OCI-LY3 (cell line): ENCODE measurements around the gene DAB2.

Source experiments
- H2AFZ ChIP-seq: fragments of 200-600, 300-600 bp; shearing (Covaris generic); 2 replicates; pipeline ENCODE4 v1.6.0; 2014; ENCODE audit warnings: antibody characterized with exemption, low read depth, low read length
- H3K27ac ChIP-seq: fragments of 200-600, 300-600 bp; sonication (generic); 2 replicates; pipeline ENCODE4 v1.5.1; 2014; ENCODE audit warnings: mild to moderate bottlenecking, low read length, moderate library complexity, mixed read lengths
- H3K27me3 ChIP-seq: fragments of 200-600, 300-600 bp; sonication (generic); 2 replicates; pipeline ENCODE4 v1.6.1; 2014; ENCODE audit warnings: low read depth, low read length, mixed read lengths
- H3K36me3 ChIP-seq: fragments of 200-600, 300-600 bp; sonication (generic); replicated peaks from 2 replicates; pipeline ENCODE3; 2014; ENCODE audit warnings: low read depth, low read length, mixed read lengths
- H3K4me1 ChIP-seq: fragments of 300-600, 200-600 bp; sonication (generic); 2 replicates; pipeline ENCODE4 v1.6.1; 2014; ENCODE audit warnings: low read length, mixed read lengths
- H3K4me2 ChIP-seq: fragments of 200-600, 300-600 bp; sonication (generic); 2 replicates; pipeline ENCODE4 v1.6.1; 2014; ENCODE audit warnings: low read length, mixed read lengths
- H3K4me3 ChIP-seq: fragments of 300-600, 200-600 bp; sonication (generic); 2 replicates; pipeline ENCODE4 v1.5.1; 2014; ENCODE audit warnings: antibody characterized with exemption, mild to moderate bottlenecking, low read length, moderate library complexity
- H3K79me2 ChIP-seq: fragments of 300-600, 200-600 bp; shearing (Covaris generic); 2 replicates; pipeline ENCODE4 v1.6.1; 2014; ENCODE audit warnings: mild to moderate bottlenecking, low read length, mixed read lengths
- H3K9ac ChIP-seq: fragments of 300-600, 200-600 bp; shearing (Covaris generic); 2 replicates; pipeline ENCODE4 v1.6.0; 2014; ENCODE audit warnings: mild to moderate bottlenecking, low read length, moderate library complexity
- H3K9me3 ChIP-seq: fragments of 200-600, 300-600 bp; shearing (Covaris generic); 2 replicates; pipeline ENCODE4 v1.6.1; 2014; ENCODE audit warnings: low read length, mixed read lengths; ENCODE audit not compliant: insufficient read depth
- H4K20me1 ChIP-seq: fragments of 200-600, 300-600 bp; sonication (generic); 2 replicates; pipeline ENCODE4 v1.6.1; 2016; ENCODE audit warnings: low read length, mixed read lengths; ENCODE audit not compliant: insufficient read depth
- EZH2phosphoT487 ChIP-seq: fragments of 200-600 bp; shearing (Covaris generic); IDR thresholded peaks from 2 replicates; pipeline ENCODE4 v1.6.1; 2018; ENCODE audit warnings: antibody characterized with exemption, mixed run types, low read depth
- TF ChIP-seq, protein P1 (sequence below): fragments of 200-600, 300-600 bp; sonication (generic); IDR thresholded peaks from 2 replicates; pipeline ENCODE4 v1.5.1; 2014; ENCODE audit warnings: antibody characterized with exemption, low read length, low read depth

DAB2 gene

DNA sequence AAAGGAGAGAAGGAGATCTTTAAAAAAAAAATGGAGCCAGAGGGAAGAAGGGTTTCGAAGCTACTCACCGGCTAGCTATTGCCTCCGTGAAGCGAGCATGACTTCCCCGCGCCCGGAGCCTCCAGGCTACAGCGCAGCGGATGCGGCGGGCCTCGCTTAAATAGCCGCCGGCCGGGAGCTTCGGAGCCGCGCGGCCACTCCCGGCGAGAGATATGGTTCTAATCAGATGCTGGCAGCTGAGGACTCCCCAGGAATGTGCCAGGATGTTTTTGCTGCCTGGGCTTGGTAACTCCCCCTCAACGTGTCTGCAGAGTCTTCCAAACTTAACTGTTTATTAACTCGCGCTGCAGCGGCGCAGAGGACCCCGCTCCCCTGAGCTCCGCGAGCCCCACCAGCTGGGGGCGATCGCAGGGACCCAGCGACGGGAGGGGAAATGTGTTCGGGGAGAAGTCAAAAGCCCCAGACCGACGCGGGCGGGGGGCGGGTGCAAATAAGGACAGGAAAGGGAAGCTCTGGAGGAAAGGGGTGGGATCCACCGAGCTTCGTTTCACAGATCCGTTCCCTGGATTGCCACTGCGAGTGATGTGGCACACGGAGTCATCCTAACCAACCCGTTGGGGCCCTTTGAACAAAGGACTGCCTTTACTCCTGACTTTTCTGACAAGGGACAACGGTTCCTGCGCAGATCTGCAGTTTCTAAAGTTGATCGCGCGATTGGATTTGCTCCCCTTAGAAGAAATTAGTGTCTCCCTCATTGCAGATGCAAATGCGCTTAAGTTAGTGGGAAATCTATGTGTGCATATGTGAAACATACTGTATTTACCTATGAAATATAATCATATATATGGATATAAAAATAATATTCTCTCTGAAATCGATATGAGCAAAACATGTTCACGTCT lies at the start of gene DAB2:
Gene DAB2 (minus strand): TSS at position 245 of the 902 bp plus-strand sequence. CDS start 30,660 bp downstream, outside the sequence.
- no peaks in the 10 kb centered on the region for H3K36me3 ChIP-seq
- no peaks in the 10 kb centered on the region for H4K20me1 ChIP-seq
- H3K4me2 ChIP-seq: peak within 1 kb of the TSS; percentile 71
- H3K4me1 ChIP-seq: peaks cover 8% of the 10 kb centered on the region
- peak within 1 kb of the TSS; percentile 83 for H3K4me3 ChIP-seq
- H3K9me3 ChIP-seq: no peaks in the 10 kb centered on the region
- H3K27ac ChIP-seq: no peak within 1 kb of the TSS
- peak within 1 kb of the TSS; percentile 97 for H2AFZ ChIP-seq
- H3K79me2 ChIP-seq: no peaks in the 10 kb centered on the region
- TF ChIP-seq, protein P1, sequence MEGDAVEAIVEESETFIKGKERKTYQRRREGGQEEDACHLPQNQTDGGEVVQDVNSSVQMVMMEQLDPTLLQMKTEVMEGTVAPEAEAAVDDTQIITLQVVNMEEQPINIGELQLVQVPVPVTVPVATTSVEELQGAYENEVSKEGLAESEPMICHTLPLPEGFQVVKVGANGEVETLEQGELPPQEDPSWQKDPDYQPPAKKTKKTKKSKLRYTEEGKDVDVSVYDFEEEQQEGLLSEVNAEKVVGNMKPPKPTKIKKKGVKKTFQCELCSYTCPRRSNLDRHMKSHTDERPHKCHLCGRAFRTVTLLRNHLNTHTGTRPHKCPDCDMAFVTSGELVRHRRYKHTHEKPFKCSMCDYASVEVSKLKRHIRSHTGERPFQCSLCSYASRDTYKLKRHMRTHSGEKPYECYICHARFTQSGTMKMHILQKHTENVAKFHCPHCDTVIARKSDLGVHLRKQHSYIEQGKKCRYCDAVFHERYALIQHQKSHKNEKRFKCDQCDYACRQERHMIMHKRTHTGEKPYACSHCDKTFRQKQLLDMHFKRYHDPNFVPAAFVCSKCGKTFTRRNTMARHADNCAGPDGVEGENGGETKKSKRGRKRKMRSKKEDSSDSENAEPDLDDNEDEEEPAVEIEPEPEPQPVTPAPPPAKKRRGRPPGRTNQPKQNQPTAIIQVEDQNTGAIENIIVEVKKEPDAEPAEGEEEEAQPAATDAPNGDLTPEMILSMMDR: peak; percentile 63
- no peak for TF ChIP-seq EZH2phosphoT487
- peaks cover 21% of the 10 kb centered on the region for H3K27me3 ChIP-seq
- H3K9ac ChIP-seq: peak within 1 kb of the TSS; percentile 53

DNA sequence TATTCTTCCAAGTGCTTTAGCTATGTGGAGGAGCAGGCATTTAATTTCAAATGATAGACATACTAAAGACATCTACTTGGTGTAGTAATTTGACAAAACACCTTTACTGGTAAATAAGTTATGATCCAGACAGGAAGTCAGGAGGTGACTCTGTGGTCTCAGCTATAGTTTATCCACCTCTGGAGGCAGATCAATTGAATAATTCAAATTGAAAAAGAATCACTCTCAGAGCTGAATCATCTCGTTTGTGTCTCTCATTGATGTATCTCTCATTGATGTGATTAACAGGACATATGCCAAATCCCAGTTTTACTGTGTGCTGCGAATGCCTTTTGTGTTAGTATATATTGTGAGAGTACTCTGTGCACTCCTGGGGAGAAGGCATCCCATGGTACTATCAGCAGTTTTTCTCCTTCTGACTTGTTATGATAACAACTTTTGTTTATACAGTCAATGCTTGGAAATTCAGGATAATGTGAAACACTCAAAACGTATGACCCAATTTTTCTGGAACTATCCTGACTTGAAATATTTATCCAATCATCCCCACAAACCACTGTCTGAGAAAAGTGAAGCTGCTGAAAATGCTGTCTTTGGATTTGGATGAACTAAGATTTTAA lies 48.5 kb upstream of the DAB2 start:
- Histone ChIP-seq H2AFZ (no peak overlapping the region), H3K9ac (no peak overlapping the region), H3K4me1 (peaks cover 4% of the 10 kb centered on the region), H4K20me1 (no peaks in the 10 kb centered on the region), H3K4me3 (no peak overlapping the region), H3K27ac (no peak overlapping the region), H3K27me3 (no peaks in the 10 kb centered on the region), H3K79me2 (no peaks in the 10 kb centered on the region), H3K4me2 (no peak overlapping the region), H3K9me3 (no peaks in the 10 kb centered on the region), H3K36me3 (no peaks in the 10 kb centered on the region)
- TF ChIP-seq, protein P1: no peak
- TF ChIP-seq EZH2phosphoT487: no peak

DNA sequence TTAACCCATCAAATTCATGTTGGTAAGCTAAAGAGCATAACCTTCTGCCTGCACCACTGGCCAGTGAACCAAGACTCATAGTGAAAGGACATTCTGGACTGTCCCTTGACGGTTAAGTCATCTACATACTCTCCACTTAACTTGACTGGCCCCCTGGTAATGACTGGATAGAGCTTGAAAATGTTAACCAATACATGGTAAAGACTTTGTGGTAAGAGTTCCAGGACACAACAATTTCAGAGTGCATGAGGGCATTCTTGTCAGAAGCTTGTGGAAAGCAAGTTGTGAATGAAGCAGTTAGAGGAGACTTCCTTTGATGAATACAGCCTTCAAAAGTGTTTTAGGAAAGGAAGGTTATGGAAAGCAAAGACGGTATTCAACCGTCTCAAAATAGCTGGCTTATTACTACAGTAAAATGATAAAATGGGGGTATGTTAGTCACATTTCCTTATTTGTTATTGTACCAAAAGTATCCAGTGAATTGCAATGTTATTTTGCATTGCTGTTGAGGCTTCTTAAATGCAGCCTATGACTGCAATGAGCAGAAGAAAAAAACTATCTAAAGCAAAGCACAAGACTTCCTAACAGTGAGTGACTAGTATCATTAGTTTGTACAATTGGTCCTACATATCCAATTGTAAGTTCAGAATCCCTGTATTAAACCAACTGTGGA lies 47.2 kb upstream of the DAB2 start:
- H3K79me2 ChIP-seq: no peaks in the 10 kb centered on the region

More for the DNA sequence above, 47.2 kb upstream of the DAB2 start:
- Histone ChIP-seq H3K4me2 (no peak overlapping the region), H3K36me3 (no peaks in the 10 kb centered on the region), H3K4me1 (peaks cover 4% of the 10 kb centered on the region), H3K27ac (no peak overlapping the region), H2AFZ (no peak overlapping the region), H3K9ac (no peak overlapping the region), H3K9me3 (no peaks in the 10 kb centered on the region), H3K27me3 (no peaks in the 10 kb centered on the region), H3K4me3 (no peak overlapping the region), H4K20me1 (no peaks in the 10 kb centered on the region)
- TF ChIP-seq, protein P1: no peak
- TF ChIP-seq EZH2phosphoT487: no peak
